ENCODE results near the gene TMEM198. TPM values are rescaled to one million over a fixed set of nuclear protein-coding genes. Genes with fewer than 3 reads are reported as not detected.

Gene TMEM198
- 1.1 and 5.2 TPM in 2 replicates for total RNA-seq (2014; rRNA removed)
- percentile 38 among the genes with signal in this experiment for Bru-seq, nascent RNA
- BruChase-seq, experiment 1, labeled RNA remaining after a 6-hour chase = percentile 37 among the genes with signal in this experiment
- percentile 33 among the genes with signal in this experiment for BruChase-seq, experiment 2, labeled RNA remaining after a 2-hour chase
- long read RNA-seq, transcript TMEM198-202 (5 exons, 2,218 nt) = major isoform, 7 of 10 reads
- long read RNA-seq, partial matches to known transcripts = 0 of 10 reads
- long read RNA-seq, other reads (novel, unspliced or antisense) = 3 of 10 reads

GRCh38 chr2:219543596-219544358, at the start of gene TMEM198, which contains the start of gene CHPF:
TSS of gene TMEM198 (plus strand) at chr2:219544028. CDS start at chr2:219544728, 700 bp downstream.
TSS of gene CHPF (minus strand) at chr2:219543809. CDS start at chr2:219543538, 271 bp downstream.
- Histone ChIP-seq H3K9ac (ENCODE audit: low read length) (peak within 1 kb of the TSS; percentile 86), H3K4me1 (ENCODE audit: insufficient read depth, low read length) (peaks cover 7% of the 10 kb centered on the region; the same call in 1 of the 2 replicates), H3K36me3 (ENCODE audit: low read depth, low read length) (peaks cover 13% of the 10 kb centered on the region), H2AFZ (ENCODE audit: low read length) (peak within 1 kb of the TSS; percentile 85), H4K20me1 (ENCODE audit: low read length) (no peaks in the 10 kb centered on the region), H3K9me3 (ENCODE audit: low read length) (no peaks in the 10 kb centered on the region), H3K27ac (ENCODE audit: low read length) (peak within 1 kb of the TSS; percentile 56), H3F3A (ENCODE audit: low read length, unreplicated experiment) (no peaks in the 10 kb centered on the region), H3K4me3 (ENCODE audit: low read length) (peak within 1 kb of the TSS; percentile 91), H3K4me2 (ENCODE audit: low read length) (peak within 1 kb of the TSS; percentile 92), H3K79me2 (ENCODE audit: low read length) (peaks cover 14% of the 10 kb centered on the region), H3K9me2 (replicated peaks; ENCODE audit: low read length) (no peaks in the 10 kb centered on the region), H3K27me3 (ENCODE audit: low read length) (no peaks in the 10 kb centered on the region)
- ATAC-seq (peak; percentile 78), DNase-seq (peak; percentile 98)
- TF ChIP-seq EZH2phosphoT487 (IDR thresholded peaks at IDR 0.05; ENCODE audit: borderline replicate concordance, low read length) (no peak), CTCF (conservative IDR thresholded peaks at IDR 0.05; ENCODE audit: low read depth, low read length) (no peak), EZH2 (IDR thresholded peaks at IDR 0.05; ENCODE audit: low read length, unreplicated experiment) (no peak)
- ChIA-PET POLR2A (ENCODE audit: unreplicated experiment) (interaction anchor here (0.6 to 1.0 kb wide), 2 partner anchors 54 to 425 kb away, joined by 3 to 4 read pairs; partner anchors contain the start of gene STK11IP), CTCF (interaction anchor here (0.6 kb wide), 1 partner anchor 145 kb away, joined by 5 read pairs; no protein-coding TSS in a partner anchor)
- BruUV-seq (replicated peaks) = no TSS peak
- intact Hi-C loops (cut with micrococcal nuclease) = loop anchor here (1.0 kb wide), 3 partner anchors 54 to 146 kb away; partner anchors contain the start of gene STK11IP

- no peak overlapping the region for H3K4me2 ChIP-seq (ENCODE audit: low read length)
These were observed 48.8 kb upstream of the TMEM198 start for GRCh38 chr2:219494952-219495530.

More at GRCh38 chr2:219494952-219495530, 48.8 kb upstream of the TMEM198 start:
- Histone ChIP-seq H3K4me1 (ENCODE audit: insufficient read depth, low read length) (peaks cover 17% of the 10 kb centered on the region), H3F3A (ENCODE audit: low read length, unreplicated experiment) (no peaks in the 10 kb centered on the region), H3K4me3 (ENCODE audit: low read length) (no peak overlapping the region), H3K79me2 (ENCODE audit: low read length) (peaks cover 12% of the 10 kb centered on the region), H4K20me1 (ENCODE audit: low read length) (no peaks in the 10 kb centered on the region), H3K36me3 (ENCODE audit: low read depth, low read length) (no peaks in the 10 kb centered on the region), H3K27ac (ENCODE audit: low read length) (no peak overlapping the region), H2AFZ (ENCODE audit: low read length) (no peak overlapping the region), H3K9me2 (replicated peaks; ENCODE audit: low read length) (no peaks in the 10 kb centered on the region), H3K9me3 (ENCODE audit: low read length) (no peaks in the 10 kb centered on the region), H3K9ac (ENCODE audit: low read length) (no peak overlapping the region), H3K27me3 (ENCODE audit: low read length) (no peaks in the 10 kb centered on the region)
- no peak for TF ChIP-seq CTCF (conservative IDR thresholded peaks at IDR 0.05; ENCODE audit: low read depth, low read length)
- no peak for TF ChIP-seq EZH2phosphoT487 (IDR thresholded peaks at IDR 0.05; ENCODE audit: borderline replicate concordance, low read length)
- TF ChIP-seq EZH2 (IDR thresholded peaks at IDR 0.05; ENCODE audit: low read length, unreplicated experiment) = no peak
- ChIA-PET POLR2A (ENCODE audit: unreplicated experiment) (interaction anchor here (0.6 to 0.7 kb wide), 2 partner anchors 35 to 501 kb away, joined by 3 to 4 read pairs; no protein-coding TSS in a partner anchor), CTCF (interaction anchor here (0.8 to 2.4 kb wide), 4 partner anchors 11 to 35 kb away, joined by 3 to 47 read pairs (median 10); no protein-coding TSS in a partner anchor)
- BruUV-seq (replicated peaks) = no TSS peak
- ATAC-seq = no peak
- intact Hi-C loops (cut with micrococcal nuclease) = loop anchor here (1.0 to 5.0 kb wide), 2 partner anchors 35 to 108 kb away; partner anchors contain the start of gene DNPEP
- DNase-seq = no peak

All from PC-3 (cell line).